IPS-15b (cell line): ENCODE measurements around the gene TUBGCP5.
"Not testable (repeated sequence)": the region's sequence is repeated elsewhere in the genome, so short reads cannot be mapped to it uniquely, and the experiment has no call there.

Experiments
- H3K27me3 ChIP-seq: one replicate; pipeline ENCODE4 v1.6.1; 2013; ENCODE audit warnings: low read length; ENCODE audit not compliant: control insufficient read depth, insufficient read depth
- H3K36me3 ChIP-seq: one replicate; pipeline ENCODE4 v1.6.1; 2013; ENCODE audit warnings: low read length; ENCODE audit not compliant: control insufficient read depth, insufficient read depth
- H3K4me1 ChIP-seq: one replicate; pipeline ENCODE4 v1.6.1; 2013; ENCODE audit warnings: mild to moderate bottlenecking, low read length; ENCODE audit not compliant: control insufficient read depth, insufficient read depth
- H3K4me3 ChIP-seq: one replicate; pipeline ENCODE4 v1.5.1; 2013; ENCODE audit warnings: low read depth, low read length
- H3K9ac ChIP-seq: one replicate; pipeline ENCODE4 v1.6.1; 2013; ENCODE audit warnings: low read depth, mild to moderate bottlenecking, low read length
- H3K9me3 ChIP-seq: one replicate; pipeline ENCODE4 v1.6.1; 2013; ENCODE audit warnings: mild to moderate bottlenecking, low read length; ENCODE audit not compliant: control insufficient read depth, insufficient read depth

The TUBGCP5 gene

DNA sequence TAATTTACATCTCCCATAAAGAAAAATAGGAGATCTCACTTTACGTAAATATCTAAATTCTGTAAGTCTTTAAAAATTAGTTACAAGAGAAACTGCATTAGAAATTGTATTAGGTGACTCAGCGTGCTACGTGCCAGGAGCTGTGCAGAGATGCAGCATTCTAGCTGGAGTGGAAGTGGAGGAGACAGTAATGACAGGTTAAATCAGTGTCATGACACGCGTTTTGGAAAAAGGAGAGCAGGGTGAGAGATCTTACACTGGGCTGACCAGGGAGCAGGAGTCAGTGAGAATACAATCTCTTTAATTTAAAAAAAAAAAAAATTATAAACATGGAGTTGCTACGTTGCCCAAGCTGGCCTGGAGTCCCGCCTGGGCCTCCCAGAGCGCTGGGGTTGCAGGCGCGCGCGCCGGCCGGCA is 635 bp downstream of the TUBGCP5 start:
- H3K36me3 ChIP-seq, result peaks cover 8% of the 10 kb centered on the region
- H3K4me1 ChIP-seq, result no peaks in the 10 kb centered on the region

GRCh38 chr15:23035964-23036566 is 3.3 kb downstream of the TUBGCP5 start:
- Histone ChIP-seq H3K9me3 (no peaks in the 10 kb centered on the region), H3K4me3 (no peak overlapping the region), H3K9ac (no peak overlapping the region), H3K4me1 (no peaks in the 10 kb centered on the region), H3K36me3 (peaks cover 12% of the 10 kb centered on the region), H3K27me3 (no peaks in the 10 kb centered on the region)

More for the DNA sequence above, 635 bp downstream of the TUBGCP5 start:
- Histone ChIP-seq H3K9me3 (no peaks in the 10 kb centered on the region), H3K27me3 (no peaks in the 10 kb centered on the region), H3K4me3 (peak overlapping the region; percentile 87), H3K9ac (peak overlapping the region; percentile 81)

DNA sequence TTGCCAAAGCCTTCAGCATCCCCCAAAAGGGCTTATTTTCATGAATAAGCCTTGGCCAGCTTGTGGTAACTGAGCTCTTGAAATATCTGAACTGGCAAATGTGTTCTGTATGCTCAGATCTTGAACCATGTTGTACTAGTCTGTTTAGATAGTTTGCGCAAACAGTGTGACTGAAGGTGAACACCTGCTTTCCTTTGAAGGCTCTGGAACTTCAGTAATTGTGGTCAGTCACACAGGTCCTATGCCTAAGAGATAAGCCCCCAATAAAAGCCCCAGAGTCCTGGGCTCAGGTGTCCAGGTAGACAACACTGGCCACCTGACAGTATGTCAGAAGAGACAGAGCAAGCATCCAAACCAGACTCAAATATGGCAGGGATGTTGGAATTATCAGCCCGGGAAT is 5.4 kb downstream of the TUBGCP5 start:
- peaks cover 20% of the 10 kb centered on the region for H3K36me3 ChIP-seq
- H3K27me3 ChIP-seq, result no peaks in the 10 kb centered on the region
- no peak overlapping the region for H3K4me3 ChIP-seq
- H3K4me1 ChIP-seq, result no peaks in the 10 kb centered on the region
- H3K9ac ChIP-seq, result no peak overlapping the region
- no peaks in the 10 kb centered on the region for H3K9me3 ChIP-seq

DNA sequence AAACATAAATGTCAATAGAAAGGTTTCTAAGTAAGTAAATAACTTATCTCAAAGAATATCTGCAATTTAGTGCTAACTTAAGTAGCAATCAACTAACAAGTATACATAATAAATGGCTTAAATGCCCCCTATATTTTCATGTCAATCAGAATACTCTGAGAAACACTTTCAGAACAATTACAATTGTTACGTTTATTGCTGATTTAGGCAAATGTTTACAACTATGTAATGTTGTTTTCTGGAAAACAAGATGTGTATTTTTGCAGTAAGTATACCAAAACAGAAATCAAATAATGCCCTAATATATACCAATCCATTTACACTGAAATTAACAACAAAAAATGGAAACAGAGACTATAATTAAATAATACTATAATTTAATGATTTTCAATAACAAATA is 13.2 kb downstream of the TUBGCP5 start:
- no peaks in the 10 kb centered on the region for H3K27me3 ChIP-seq
- no peaks in the 10 kb centered on the region for H3K9me3 ChIP-seq
- H3K36me3 ChIP-seq, result peaks cover 36% of the 10 kb centered on the region
- no peak overlapping the region for H3K4me3 ChIP-seq
- no peak overlapping the region for H3K9ac ChIP-seq
- H3K4me1 ChIP-seq, result no peaks in the 10 kb centered on the region

DNA sequence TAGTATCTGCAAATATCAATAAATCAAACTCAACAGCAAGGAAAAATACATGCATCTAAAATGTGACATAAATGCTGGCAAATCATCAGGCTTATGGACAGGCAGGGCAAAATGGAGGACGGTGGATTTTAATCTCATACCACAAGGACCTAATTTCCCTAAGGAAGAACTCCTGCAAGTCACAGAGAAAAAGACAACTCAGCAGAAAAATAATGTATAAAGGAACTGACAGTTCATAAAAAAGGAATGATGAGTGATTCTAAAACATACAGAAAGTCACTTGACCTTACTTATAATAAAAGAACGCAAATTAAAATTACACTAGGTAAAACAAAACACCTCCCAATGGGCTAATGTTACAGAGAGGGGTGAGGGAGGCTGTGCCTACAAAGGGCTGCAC is 17.2 kb downstream of the TUBGCP5 start:
- H3K9ac ChIP-seq, result no peak overlapping the region
- peaks cover 46% of the 10 kb centered on the region for H3K36me3 ChIP-seq
- no peaks in the 10 kb centered on the region for H3K4me1 ChIP-seq
- H3K4me3 ChIP-seq, result no peak overlapping the region
- no peaks in the 10 kb centered on the region for H3K27me3 ChIP-seq
- no peaks in the 10 kb centered on the region for H3K9me3 ChIP-seq

DNA sequence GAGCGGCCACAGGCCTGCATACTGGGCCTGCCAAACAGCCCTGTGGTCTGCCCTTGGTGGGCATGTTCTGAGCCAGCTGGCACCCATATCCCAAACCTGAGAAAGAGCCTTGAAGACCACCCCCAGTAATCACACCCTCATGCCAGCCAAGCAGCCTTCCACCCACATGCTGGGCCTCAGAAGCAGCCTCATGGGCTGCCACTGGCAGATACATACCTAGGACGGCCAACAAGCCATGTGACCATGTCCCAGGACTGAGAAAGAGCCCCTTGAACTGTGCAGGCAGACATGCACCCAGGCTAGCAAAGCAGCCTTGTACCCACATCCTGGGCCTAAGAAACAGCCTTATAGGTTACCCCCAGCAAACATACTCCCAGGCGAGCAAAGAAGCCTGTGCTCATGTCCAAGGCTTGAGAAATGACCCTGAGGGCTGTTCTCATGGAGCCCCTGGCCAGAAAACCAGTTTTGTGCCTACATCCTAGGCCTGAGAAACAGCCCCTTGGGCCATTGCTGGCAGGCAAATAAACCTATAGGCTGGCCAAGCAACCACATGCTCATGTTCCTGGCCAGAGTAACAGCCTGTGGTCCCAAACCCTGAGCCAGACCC is 24.9 kb downstream of the TUBGCP5 start:
- Histone ChIP-seq H3K9me3 (no peaks in the 10 kb centered on the region), H3K9ac (no peak overlapping the region), H3K4me1 (no peaks in the 10 kb centered on the region), H3K4me3 (no peak overlapping the region), H3K27me3 (no peaks in the 10 kb centered on the region), H3K36me3 (peaks cover 27% of the 10 kb centered on the region)

DNA sequence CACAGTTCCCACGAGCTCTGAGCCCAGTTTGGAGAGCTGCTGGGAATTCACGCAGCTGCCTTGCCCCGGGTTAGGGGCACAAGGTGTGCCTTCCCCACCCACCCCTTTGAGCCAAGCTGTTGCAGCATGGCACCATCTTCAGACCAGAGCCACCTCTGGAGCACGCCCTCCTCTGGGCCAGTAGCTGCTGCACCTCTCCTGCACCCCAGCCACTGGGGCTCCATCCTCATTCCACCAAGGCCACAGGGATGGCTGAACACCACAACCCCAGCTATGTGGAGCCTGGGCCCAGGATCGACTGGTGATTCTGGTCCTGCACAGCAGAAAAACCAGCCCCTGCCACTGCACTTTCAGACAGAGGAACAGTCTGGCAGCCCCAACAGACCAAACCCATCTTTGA is 25.7 kb downstream of the TUBGCP5 start:
- Histone ChIP-seq H3K4me1 (no peaks in the 10 kb centered on the region), H3K4me3 (no peak overlapping the region), H3K27me3 (no peaks in the 10 kb centered on the region), H3K9ac (no peak overlapping the region), H3K9me3 (no peaks in the 10 kb centered on the region), H3K36me3 (peaks cover 21% of the 10 kb centered on the region)

- H3K4me1 ChIP-seq, H3K27me3 ChIP-seq, H3K4me3 ChIP-seq, H3K9me3 ChIP-seq, H3K9ac ChIP-seq: not testable (repeated sequence)
- peaks cover 21% of the 10 kb centered on the region for H3K36me3 ChIP-seq
Observed at GRCh38 chr15:23012616-23013015, 26.8 kb downstream of the TUBGCP5 start.

DNA sequence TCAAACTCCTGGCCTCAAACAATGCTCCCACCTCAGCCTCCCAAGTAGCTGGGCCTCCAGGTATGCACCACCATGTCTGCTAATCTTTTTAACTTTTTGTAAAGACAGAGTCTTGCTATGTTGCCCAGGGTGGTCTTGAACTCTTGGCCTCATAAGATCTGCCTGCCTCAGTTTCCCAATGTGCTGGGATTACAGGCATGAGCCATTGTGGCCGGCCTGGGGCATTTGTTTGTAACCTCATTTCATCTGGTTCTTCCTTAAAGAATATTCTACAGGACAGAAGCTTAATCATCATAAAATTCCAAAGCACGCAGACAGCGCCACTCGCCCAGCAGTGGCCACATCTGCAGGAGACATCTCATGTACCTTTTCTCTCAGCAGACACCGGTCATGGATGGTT is 35.6 kb downstream of the TUBGCP5 start:
- Histone ChIP-seq H3K36me3 (peaks cover 15% of the 10 kb centered on the region), H3K27me3 (no peaks in the 10 kb centered on the region), H3K9me3 (no peaks in the 10 kb centered on the region)

GRCh38 chr15:23002920-23003319 is 36.4 kb downstream of the TUBGCP5 start:
- Histone ChIP-seq H3K9ac (no peak overlapping the region), H3K27me3 (no peaks in the 10 kb centered on the region), H3K9me3 (no peaks in the 10 kb centered on the region), H3K36me3 (peaks cover 13% of the 10 kb centered on the region), H3K4me1 (no peaks in the 10 kb centered on the region), H3K4me3 (no peak overlapping the region)

More for the DNA sequence above, 35.6 kb downstream of the TUBGCP5 start:
- Histone ChIP-seq H3K9ac (no peak overlapping the region), H3K4me1 (no peaks in the 10 kb centered on the region), H3K4me3 (no peak overlapping the region)

GRCh38 chr15:22995795-22996194 is 43.6 kb downstream of the TUBGCP5 start:
- Histone ChIP-seq H3K36me3 (peaks cover 4% of the 10 kb centered on the region), H3K4me3 (no peak overlapping the region), H3K27me3 (no peaks in the 10 kb centered on the region), H3K9ac (no peak overlapping the region), H3K9me3 (no peaks in the 10 kb centered on the region), H3K4me1 (no peaks in the 10 kb centered on the region)

GRCh38 chr15:22992024-22992326 is 47.4 kb downstream of the TUBGCP5 start:
- no peak overlapping the region for H3K9ac ChIP-seq
- no peaks in the 10 kb centered on the region for H3K4me1 ChIP-seq
- H3K9me3 ChIP-seq, result no peaks in the 10 kb centered on the region
- H3K27me3 ChIP-seq, result no peaks in the 10 kb centered on the region
- H3K4me3 ChIP-seq, result no peak overlapping the region
- H3K36me3 ChIP-seq, result no peaks in the 10 kb centered on the region
